NCI-H510A treated with DMSO at 0.1 percent for 48 hours (cell line): ENCODE results near the gene RAB7B.

Experiments used
- DNase-seq: peaks from one replicate; lab custom pipeline; 2025; lab: John Stamatoyannopoulos, UW

The RAB7B gene

DNA sequence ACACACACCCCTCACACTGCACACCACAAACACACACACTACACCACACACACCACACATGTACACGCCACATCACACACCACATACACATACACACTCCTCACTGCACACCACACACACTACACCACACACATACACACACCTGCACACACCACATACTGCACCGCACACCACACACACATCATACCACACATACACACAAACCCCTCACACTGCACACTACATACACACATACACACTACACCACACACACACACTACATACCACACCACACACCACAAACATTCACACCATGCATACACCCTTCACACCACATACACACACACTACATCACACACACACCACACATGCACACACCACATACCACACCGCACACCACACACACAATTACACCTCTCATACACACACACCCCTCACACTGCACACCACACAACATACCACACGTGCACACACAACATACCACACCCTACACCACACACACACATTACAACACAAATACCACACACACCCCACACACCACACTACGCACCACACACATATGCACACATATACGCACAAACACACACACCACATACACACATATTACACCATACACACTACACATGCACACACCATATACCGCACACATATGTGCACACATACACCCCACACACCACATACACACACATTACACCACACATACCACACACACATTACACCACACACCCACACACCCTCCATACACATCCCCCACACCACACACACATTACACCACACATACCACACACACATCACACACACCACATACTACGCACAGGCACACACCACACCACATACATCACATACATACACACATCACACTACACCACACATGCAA, 29.6 kb downstream of the RAB7B start:
- no peak for DNase-seq

DNA sequence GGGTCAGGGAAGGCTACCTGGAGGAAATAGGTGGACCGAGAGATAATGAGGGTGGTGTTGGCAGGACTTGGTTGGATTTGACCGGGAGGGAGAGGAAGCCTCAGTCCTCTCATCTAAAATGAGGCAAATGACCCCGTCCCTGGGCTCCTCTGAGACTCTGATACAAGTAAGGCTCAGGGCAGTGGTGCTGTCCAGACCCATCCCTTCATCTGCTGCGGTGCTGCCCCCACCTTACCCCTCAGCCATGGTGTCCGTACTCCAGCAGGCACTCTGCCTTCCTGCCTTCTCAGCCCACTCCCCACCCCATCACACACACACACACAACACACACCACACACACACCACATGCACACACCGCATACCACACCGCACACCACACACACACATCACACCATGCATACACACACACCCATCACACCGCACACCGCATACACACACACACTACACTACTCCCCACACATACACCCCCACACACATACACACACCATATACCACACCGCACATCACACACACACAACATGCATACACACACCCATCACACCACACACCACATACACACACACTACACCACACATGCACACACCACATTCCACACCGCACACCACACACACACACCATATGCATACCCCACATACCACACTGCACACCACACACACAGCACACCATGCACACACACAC, 30.6 kb downstream of the RAB7B start:
- DNase-seq: no peak

DNA sequence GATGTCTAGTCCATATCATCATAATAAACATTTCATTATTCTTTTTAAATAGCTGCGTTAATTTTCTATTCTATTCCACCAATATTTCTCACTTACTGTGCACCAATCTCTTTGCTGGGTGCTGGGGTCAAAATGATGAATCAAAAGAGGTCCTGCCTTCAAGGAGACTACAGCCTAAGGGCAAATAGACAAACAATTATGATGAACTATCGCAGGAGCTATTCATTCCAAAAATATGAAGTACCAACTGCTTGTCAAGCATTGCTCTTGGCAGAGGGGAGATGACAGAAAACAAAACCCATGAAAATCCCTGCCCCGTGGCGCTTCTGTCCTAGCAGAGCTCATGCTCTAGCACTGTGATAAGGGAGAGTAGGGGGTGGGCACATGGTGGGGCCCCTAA, 31.1 kb downstream of the RAB7B start:
- DNase-seq: no peak

DNA sequence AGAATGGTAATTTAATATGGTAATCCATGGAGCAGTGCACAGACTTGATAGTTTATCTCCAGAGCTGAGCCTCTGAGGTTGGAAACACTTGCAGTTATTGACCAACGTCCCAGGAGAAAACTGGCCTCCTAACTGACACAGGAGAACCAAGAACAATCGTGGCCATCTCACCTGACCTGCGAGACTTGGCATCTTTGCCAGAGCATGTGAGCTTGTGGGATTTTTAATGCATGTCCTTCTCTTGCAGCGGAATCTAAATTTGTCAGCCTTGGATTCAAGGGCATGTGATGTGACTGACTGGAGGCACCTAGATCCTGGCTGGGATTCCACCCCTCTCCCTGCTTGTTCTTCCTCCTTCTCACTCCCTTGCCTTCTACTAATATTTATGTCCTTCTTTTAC, 32.1 kb downstream of the RAB7B start:
- no peak for DNase-seq

DNA sequence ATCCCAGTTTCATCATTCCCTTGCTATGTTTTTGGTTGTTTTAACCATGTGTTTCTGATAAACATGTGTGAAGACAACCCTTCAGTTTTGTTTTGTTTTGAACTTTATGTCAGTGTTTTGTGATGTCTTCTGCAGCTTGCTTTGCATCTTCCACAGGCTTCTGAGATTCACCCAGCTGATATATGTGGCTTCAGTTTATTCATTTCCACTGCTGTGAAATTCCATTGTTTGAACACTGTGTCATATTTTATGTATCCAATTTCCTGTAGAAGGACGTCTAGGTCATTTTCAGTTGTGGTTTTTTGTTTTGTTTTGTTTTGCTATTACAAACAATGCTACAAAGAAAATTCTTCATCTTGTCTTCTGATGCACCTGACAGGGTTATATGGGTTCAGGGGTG, 32.7 kb downstream of the RAB7B start:
- DNase-seq: no peak

DNA sequence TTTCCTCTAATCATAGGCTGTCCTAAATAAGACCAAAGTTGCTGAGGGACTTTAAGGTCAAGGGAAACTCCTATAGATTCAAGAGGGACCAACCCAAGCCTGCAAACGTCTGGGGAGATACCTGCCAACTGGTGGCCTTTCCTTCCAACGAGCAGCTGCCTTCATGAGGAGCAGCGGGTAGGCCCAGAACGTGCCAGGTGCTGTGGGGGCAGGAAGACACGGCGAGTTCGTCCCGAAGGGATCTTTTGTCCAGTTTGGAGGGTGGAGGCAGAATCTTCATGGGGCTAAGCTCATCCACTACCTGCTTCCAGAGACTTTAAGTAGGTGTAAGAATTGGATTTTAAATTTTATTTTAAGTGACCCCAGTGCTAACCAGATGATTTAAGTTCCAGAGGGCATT, 34.0 kb downstream of the RAB7B start:
- no peak for DNase-seq

DNA sequence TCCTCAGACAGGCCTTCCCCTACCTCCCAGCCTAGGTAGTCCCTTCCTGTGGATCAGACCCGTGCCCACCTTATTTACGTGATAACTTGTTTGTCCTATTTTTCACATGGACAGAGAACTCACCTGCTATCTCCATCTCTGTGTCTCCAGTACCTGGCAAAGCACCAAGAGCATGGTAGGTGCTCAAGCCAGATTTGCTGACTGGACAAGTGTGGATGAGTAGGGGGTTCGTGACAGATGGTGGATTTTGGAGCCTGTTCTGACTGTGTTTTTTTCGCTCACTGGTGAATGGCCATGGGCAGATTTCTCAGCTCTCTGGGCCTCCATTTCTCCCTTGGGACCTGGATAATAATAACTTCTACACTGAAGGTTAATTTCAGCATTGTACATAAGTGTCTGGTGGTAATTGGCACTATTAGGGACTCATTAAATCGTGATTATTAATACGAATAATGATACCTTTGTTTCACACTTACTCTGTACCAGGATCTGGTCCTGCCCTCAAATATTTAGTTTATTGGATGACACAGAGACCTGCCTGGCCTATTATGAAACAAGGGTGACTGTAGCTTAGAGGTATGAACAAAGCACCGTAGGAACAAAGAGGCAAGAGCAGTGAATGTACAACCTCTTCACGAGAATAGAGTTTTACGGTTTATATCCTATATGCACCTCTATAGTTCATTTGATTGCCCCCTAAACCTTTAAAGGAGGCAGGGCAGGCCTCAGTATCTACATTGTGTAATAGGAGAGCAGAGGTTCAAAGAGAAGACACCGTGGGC, 35.5 kb downstream of the RAB7B start:
- no peak for DNase-seq

DNA sequence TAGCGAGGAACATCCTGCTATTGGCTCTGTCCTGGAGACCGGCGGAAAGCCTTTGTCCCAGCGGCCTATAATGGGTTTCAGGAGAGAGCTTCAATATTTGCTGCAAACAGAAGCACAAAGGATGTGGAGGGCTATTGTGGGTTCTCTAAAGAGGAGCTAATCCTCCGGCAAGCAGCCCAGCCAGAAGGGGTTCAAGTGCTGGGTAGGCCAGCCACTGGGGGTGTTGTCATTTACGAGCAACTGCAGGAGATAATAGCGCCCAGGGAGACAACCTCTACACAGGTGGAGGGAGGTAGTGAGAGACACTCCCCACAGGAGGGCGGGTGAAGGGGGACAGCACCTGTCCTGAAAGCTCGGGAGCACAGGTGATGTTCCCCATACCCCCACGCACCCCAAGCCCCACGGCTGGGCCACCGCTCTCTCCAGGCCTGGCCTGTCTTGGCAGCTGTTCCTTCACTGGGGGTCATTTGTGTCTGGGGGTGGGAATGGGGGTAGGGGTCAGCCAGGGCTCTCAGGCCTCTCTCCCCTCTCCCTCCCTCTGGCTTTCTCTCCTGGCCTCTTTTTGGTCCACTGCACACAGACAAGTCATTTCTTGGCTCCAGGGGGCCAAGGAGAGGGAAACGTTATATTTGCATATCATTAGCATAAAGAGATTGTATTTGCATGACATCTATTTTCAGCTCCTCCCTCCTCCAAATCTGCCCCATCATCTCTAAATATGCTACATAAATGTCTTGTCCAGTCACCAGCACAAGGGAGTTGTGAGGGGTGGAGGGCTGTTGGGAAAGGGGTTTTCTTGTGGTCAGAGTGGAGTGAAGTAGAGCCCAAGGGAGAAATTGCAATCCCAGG, 37.9 kb downstream of the RAB7B start:
- DNase-seq: peak; percentile 94

DNA sequence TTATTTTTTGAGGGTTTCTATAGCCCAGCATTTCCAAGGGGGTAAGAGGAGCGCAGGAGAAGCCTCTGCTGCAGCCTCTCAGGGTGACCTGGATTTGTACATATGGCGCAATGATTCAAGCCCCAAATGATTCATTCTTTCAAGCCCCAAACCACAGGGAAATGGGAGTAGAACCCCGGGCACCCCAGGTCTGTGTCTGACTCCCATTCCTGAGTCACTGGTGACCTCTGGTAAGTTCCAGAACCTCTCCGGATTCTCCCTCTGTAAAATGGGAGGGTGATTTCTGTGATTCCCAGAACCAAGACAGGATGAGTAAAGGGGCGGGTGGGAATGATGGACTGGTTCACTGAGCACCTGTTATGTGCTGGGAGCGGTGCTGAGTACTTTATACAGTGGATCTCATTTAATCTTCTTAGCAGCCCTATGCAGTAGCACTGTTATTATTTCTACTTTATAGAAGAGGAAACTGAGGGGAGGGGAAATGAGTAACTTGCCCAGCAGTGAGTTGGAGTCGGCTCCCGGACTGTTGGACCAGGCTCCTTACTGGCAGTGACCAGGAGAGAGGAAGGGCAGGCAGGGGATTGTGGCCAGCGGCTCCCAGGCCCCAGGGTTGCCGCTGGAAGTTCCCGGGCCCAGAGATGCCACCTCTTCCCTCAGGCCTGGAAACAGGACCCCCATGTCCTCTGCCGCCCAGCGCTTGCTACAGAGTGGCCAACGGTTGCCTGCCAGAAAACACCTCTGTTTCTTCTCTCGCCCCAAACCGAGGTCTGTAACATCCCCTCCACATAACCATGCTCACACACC, 39.6 kb downstream of the RAB7B start:
- DNase-seq: no peak

DNA sequence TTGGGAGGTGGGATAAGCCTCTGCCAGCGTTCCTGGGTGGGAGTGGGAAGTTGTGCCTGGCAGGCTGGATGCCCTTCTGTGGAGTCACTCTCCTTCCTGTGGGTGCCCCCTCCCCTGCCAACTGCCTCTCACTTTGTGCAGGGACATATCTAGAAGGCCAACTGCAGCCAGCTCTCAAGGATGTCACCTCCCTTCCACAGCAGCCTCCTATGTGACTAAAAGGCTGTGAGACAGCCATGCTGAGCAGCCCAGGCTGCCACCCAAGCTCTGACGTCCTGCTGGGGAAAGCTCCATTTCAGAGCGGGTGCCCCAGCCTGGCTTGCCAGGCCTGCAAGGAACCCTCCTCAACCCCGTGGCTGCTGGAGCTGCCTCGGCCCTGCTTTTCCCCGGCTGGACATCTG, 40.4 kb downstream of the RAB7B start:
- DNase-seq: no peak

DNA sequence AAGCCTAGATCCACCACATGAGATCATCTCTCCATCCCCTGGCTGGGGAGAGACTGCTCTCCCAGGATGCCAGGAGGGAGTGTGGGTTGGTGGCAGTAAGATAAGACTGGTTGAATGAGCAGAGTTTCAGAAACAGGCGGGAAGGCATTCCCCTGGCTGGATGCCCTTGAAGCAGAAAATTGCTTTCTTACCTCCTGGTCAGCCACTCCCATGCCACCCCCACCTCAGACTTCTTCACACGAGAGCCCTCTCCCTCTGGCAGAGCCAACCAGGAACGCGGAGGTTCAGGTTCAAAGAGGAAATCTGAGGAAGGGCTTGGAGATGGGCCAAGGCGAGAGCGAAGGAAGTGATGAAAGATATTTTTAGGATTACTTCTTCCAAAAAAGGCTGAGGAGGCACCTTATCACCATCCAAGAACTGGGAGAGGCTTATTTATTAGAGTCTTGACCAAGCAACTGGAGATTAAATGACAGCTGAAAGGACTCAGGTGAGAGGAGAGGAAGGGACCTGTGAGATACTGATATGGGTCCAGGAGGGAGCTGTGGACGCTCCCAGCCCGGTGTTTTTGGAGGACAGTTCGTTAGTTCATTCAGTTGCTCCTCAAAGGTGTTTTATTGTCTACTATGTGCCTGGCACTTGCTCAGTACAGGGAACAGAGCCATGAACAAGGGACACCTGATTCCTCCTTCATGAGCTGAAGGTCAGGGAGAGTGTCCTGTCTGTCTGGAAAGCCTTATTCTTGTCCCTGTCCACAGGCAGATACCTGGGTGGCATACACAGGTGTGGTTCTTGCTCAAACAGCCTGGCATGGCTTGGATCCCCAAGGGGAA, 41.0 kb downstream of the RAB7B start:
- peak; percentile 57 for DNase-seq

DNA sequence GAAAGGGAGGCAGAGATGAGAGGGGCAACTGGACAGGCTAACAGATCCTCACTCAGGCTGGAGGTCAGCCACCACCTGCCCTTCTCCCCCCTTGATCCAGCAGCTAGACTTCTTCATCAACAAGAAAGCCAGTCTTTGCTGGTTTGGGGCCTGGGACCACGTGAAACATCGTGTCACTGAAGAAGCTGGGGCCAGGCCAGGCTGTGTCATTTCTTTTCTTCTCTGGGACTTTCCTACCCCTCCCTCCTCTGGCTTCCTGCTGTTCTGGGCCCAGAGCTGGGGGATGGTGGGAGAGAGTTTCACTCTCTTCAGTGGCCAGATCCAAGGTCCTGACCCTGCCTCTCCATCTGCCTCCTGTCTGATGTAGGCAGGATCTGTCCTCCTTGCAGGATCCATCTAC, 41.8 kb downstream of the RAB7B start:
- DNase-seq: no peak

DNA sequence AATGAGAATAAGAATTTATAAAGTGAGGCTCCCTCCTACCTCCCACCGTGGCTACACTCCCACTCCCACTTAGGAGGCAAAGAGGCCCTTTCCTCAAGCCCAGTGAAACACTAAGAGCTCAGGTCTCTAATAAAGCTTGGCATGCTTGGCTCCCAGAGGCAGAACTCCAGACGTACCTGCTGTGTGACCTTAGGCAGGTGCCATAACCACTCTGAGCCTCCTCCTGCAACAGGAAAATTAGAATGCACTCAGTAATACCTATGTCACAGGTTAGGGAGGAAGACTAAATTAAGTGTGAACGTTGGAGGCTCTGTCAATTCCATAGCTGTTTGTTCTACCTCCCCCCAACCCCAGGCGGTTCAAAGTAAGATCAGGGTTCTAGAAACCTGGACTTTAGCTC, 43.4 kb downstream of the RAB7B start:
- DNase-seq: no peak

DNA sequence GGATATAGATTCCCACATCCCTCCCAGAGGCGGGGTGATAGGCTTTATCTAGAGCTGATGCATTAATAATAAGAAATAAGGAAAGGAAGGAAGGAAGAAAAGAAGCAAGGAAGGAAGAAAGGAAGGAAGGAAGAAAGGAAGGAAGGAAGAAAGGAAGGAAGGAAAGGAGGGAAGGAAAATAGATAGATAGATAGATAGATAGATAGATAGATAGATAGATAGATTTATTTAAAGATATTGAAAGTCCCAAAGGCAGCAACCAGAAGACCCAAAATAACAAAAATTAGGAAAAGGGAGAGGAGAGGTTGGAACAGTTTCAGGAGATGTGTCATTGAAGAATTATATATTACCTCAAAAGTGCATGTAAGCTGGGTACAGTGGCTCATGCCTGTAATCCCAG, 47.7 kb downstream of the RAB7B start:
- DNase-seq: no peak

DNA sequence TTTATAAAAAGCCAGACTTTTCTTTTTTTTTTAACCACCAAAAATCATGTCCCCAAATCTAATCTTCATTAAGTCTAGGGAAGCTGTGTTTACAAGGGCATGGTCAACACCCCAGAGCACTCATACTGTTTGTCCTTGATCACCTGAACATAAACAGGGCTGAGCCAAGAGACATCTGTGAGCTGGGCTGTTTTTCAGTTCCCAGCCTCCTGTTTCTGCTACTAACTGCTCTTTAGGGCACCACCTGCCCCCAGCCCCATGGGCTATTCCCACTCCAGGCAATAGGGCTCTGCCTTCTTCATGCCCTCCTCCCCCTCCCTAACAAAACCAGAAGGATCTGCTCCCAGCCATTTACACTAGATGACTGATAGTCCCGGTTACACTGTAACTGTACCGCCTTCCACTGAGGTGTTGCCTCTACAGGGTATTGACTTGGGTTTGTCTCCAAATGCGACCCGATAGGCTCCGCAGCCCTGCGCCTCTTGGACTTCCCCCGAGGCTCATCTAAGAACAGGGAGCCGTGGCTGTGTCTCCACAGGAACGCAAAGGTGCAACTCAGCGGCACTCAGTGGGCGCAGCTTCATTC, 48.3 kb downstream of the RAB7B start:
- DNase-seq: peak; percentile 74

DNA sequence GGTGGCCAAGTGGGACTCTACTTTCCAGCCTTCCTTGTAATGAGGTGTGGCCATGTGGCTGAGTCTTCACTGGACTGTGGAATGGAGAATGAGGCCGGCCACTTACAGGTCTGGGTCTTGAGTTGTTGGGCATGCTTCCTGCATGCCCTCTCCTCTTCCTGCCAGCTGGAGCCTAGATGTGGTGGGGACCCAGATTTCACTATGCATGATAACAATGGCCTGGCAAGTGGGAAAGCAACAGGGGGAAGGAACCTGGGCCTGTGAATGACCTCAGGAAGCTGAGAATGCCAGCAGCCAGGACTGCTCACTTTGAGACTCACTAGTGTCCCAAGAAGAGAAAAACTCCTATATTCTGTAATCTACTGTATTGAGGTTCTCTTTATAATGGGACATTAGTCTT, 51.4 kb downstream of the RAB7B start:
- DNase-seq: no peak

DNA sequence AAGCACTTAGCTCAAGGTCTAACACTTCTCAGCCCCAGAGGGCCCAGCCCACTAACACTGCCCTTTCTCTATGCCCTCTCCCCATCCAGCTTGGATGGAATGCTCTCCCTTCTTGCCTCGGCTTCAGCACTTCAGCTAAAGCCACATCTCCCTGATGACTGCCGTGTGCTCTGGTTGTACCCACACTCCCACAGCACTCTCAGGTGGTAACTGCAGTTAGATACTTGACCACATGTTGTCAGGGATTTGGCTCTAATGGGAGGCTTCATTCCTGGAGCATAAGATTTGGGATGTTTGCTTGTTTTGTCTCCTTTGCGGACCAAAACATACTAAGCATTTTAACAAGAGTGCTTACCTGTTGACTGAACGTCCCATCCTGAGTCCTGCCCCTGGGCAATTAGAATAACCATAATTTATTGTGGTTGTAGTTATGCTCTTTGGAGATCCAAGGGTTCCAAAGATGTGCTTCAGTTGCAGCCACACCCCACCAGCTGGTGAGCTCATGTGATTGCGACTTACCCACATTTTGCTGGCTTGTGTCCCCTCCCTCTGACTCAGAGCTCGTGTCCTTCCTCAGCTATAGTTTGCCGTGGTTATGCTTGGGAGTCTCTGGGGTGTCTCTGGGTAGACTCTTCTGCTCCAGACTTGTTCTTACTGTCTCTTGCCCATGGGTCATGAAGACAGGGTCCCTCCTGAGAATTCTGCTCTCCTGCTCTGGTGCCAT, 52.2 kb downstream of the RAB7B start:
- peak; percentile 71 for DNase-seq

DNA sequence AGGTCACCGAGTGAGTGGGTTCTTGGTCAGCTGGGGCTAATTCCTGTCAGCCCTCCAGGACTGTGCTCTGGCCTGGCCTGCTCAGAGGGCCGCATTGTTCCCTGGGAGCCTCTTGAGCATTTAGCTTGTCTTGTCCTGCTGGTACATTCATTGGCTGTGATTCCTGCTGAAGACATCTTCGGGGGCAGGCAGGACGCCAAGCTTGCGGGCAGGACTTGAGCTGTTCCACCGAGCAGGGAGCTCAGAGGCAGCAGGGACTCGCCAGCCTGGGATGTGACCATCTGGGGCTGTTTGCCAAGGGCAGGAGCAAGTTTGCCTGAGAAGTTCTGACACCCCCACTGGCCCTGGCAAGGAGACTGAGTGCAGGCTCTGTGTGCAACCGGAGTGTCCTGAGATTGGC, 52.9 kb downstream of the RAB7B start:
- DNase-seq: no peak

DNA sequence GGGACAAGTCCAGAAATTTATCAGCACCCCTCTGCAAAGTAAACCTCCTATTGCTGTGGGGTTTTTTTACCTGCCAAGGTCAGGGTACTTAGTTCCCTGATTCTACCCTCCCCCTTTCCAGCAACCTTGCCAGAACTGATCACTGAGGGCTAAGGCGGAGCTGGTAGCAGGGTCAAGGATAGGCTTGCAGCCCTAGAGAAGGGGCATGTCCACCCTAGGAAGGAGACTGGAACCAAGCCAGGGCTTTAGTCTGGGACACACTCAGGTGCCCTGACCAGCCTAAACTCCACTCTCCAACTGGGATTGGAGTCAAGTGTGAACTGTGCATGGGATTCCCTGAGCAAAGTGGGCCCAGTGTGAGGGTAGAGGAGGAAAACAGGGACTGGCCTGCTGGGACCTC, 53.4 kb downstream of the RAB7B start:
- no peak for DNase-seq
